GM19395 (cell line): ENCODE data around the gene GOSR2.
A peak's percentile ranks its signal among the peaks of the same experiment; 100 is the strongest.
"Not testable (repeated sequence)": the region's sequence is repeated elsewhere in the genome, so short reads cannot be mapped to it uniquely, and the experiment has no call there.

Experiments used
- ATAC-seq: cut with Tn5 transposase; IDR thresholded peaks from one replicate; pipeline ENCODE4 v1.9.1; 2021; ENCODE audit warnings: mild to moderate bottlenecking, moderate library complexity; ENCODE audit not compliant: unreplicated experiment

Gene GOSR2

DNA sequence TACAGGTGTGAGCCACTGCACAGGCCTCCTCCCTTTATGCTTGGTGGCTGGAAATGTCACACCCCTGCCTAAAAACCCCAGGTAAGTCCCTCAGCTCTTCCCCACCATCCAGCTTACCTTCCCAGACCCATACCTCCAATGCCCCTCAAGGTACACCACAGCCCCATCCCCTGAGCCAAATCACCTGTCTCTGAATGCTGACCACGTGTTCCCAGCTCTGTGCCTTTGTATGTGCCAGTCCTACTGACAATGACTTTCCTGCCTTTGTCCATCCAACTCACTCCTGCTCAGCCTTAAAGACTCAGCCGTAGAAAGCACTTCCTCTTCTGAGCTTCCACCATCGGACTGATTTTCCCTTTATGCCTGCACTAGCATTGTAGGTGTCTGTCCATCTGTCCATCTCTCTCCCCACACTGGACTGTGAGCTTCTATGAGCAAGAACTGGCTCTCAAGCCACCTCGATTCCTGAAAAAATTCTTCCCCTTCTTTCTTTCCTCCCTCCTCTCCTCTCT lies 30.7 kb upstream of the GOSR2 start:
- no peak for ATAC-seq

DNA sequence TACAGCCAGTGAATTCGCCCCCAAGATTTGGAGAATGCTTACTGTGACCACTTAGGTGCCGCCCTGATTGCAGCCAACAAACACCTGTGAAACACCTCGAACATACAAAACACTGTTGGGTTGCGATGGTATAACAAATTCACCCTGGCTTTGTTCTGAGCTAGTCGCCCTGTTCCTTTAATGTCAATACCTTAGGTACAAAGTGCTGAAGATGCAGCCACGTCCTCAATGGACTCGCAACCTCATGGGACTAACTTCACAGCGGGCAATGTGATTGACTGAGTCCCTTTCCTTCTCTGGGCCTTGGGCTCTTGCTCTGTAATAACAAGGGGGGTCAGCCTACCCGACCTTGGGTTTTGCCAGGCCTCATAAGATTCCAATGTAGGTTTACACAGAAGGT lies 28.9 kb upstream of the GOSR2 start:
- no peak for ATAC-seq

DNA sequence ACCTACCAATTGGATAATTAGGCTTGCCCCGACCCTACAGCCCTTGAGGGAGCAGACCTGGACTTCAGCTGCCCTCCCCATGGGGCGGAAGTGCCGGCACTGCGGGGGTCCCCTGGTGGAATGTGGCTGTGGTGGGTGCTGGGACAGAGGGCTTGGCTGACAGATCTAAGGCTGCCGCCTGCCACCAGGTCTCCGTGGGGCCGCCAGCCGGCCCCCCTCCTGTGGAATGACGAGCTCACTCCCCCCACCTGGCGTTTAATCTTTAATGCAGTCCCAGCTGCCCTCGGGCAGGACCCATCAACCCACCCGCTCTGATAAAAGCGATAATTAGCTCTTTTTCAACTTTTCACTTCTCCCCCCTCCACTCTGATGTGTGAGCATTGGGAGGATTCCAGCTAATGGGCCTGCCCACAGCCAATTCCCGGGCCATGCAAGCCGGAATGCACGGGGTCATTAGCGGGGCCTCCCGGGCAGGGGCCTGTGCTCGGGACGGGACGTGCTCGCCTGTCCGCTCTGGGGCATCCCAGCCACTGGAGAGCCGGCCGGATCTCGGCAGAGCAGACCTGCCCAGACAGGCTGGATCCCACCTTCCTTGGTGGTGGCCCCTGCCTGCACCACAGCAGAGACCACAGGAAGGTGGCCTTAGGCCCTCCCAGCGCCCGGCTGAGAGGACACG lies 28.3 kb upstream of the GOSR2 start:
- ATAC-seq, result no peak

DNA sequence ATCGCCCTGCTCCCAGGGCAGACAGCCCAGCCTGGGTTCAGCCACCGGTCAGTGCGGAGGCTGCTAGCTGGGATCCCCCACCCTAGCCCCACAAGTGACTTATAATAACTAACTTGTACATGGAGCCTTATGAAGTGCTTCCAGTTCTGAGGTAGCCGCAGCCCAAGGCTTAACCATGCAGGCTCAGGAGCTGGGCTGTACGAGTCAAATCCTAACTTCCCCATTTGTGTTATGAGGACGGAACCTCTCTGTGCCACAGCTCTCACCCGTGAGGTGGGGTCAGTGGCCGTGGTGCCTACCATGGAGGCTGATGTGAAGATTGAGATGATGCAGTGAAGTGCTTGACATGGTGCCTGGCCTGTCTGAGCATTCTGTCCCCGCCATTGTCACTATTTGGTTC lies 27.8 kb upstream of the GOSR2 start:
- ATAC-seq, result no peak

- no peak for ATAC-seq
Observed at GRCh38 chr17:46896991-46897390, 26.0 kb upstream of the GOSR2 start.

GRCh38 chr17:46898364-46898763 lies 24.6 kb upstream of the GOSR2 start:
- ATAC-seq, result no peak

- ATAC-seq, result no peak
Observed at GRCh38 chr17:46898860-46899259, 24.1 kb upstream of the GOSR2 start.

GRCh38 chr17:46901291-46901690 lies 21.7 kb upstream of the GOSR2 start:
- ATAC-seq, result no peak

DNA sequence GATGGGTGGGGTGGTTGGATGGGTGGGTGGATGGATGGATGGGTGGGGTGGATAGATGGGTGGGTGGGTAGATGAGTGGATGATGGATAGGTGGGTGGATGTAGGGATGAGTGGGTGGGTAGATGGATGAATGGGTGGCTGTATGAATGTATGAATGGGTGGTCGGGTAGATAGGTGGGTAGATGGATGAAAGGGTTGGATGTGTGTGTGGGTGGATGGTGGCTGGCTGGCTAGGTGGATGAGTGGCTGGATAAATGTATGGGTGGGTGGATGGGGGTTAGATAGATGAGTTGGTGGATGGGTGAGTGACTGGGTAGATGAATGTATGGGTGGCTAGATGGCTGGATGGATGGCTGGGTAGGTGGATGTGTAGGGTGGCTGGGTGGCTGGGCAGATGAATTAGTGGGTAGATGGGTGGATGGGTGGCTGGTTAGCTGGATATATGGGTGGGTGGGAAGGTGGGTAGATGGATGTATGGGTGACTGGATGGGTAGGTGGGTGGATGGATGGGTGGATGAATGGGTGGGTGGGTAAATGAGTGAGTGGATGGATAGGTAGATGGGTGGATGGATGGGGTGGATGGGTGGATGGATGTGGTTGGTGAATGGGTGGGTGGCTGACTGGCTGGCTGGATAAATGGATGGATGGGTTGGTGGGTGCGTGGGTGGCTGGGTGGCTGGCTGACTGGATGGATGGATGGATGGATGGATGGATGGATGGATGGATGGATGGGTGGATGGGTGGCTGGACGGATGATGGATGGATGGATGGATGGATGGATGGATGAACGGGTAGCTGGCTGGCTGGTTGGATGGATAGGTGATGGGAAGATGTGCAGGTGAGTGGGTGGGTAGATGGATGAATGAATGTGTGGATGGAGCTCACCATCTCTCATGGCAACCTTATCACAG lies 18.9 kb upstream of the GOSR2 start:
- ATAC-seq, result no peak

DNA sequence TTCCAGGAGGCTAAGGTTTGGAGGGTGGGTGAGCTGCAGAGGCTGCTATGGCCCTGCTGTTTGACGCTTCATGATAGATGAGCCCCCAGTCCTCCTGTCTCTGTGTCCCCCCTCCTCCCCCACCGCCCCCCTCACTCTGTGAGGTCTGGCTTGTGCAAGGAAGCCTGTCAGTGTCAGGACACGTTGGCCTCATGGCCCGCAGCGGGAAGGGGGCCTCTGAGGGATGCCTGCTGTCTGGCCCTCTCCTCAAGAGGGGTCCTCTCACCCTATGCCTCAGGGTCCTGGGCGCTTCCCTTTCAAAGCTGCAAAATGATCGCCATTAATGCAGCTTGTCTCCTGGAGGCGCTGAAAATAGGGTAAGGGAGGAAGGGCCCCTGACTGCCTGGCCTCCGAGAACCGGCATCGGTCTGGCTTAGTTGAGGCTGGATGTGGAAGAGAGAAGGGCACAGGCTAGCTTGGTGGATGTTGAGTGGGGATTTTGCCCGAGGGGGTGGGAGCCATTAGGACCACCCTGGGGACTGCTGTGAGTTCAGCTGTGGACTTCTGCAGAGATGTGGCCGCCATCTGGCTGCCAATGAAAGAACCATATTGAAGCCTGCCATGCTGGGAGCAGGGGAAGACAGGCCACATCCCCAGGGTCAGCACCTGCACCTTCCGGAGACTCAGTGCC lies 14.8 kb upstream of the GOSR2 start:
- no peak for ATAC-seq

DNA sequence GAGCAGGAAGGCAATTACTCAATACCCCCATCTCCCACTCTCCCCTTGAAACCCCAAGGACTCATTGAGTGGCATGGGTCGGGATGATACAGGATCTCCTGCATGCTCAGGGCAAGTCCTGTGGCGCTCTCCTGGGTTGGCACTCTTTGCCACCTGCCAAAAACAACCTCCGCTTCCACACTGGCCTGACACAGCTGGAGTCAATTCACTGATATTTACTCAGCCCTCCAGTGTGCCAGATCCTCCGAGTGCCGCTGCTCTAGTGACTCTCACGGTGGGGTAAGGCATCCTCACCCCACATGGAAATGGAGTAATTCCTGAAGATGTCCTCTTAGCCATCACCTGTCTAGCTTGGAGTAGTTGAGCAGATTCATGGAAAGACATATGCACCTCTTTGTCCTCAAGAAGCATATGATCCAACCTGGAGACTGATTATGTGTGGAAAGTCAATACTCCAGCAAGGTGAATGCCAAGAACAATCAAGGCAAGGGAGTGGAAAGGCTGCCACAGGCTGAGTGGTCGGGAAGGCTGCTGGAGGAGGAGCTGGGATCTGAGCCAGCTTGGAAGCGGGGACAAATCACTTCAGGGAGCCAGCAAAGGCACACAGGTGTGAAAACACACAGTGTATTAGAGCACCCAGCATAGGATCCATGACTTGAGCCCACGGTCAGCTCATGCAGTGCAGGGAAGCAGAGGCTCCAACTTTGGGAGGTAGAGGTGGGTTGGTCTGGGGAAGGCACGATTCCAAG lies 12.6 kb upstream of the GOSR2 start:
- ATAC-seq, result no peak

DNA sequence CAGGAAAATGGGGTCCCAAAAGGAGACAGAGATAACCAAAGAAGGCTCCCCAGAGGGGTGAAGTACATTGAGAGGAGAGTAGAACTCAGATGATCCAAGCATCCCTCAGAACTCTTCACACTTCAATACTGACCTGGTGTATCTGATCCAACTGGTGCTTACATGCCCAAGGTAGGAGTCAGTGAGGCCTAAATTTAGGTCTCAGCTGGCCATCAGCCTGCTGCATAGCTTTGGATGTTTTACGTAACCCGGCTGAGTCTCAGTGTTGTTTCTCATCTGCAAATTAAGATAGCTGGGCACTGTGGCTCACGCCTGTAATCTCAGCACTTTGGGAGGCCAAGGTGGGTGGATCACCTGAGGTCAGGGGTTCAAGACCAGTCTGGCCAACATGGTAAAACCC lies 11.6 kb upstream of the GOSR2 start:
- ATAC-seq, result no peak

GRCh38 chr17:46915596-46915995 lies 7.4 kb upstream of the GOSR2 start:
- no peak for ATAC-seq

GRCh38 chr17:46916211-46916610 lies 6.7 kb upstream of the GOSR2 start:
- no peak for ATAC-seq

DNA sequence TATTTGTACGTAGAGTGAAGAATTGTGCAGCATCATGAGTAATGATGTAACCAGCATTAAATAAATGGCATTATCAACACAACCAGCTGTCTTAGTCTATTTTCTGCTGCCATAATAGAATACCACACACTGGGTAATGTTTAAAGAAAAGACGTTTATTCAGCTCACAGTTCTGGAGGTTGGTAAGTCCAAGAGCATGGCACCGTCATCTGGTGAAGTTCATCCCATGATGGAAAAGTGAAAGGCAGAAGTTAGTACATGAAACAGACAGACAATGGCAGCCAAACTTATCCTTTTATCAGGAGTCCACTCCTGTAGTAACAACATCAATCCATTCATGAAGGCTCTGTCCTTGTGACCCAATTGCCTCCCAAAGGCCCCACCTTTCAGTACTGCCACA lies 6.3 kb upstream of the GOSR2 start:
- ATAC-seq, result no peak

DNA sequence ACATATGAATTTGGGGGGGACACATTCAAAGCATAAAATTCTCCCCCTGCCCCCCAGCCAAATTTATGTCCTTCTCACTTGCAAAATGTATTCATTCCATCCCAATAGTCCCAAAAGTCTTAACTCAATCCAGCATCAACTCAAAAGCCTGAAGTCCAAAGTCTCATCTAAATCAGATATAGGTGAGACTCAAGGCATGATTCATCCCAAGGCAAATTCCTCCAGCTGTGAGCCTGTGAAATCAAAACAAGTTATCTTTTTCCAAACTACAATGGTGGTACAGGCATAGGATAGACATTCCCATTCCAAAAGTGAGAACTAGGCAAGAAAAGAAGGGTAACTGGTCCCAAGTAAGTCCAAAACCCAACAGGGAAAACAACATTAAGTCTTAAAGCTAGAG lies 5.9 kb upstream of the GOSR2 start:
- no peak for ATAC-seq

DNA sequence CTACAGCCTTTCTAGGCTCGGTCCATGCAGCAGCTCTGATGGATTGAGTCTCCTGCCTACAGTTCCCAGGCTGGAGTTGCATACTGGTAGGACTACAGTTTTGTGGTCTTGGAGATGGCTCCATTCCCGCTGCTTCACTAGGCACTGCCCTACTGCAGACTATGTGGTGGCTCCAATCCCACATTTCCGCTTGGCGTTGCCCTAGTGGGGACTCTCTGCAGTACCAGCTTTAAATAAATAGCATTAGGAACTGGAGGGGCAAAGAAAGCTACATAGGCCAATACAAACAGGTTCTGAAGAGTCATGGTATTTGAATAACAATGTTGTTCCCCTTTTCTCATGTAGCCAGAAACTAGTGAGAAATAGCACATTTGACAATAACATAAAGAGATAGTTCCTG lies 5.4 kb upstream of the GOSR2 start:
- ATAC-seq, result no peak

DNA sequence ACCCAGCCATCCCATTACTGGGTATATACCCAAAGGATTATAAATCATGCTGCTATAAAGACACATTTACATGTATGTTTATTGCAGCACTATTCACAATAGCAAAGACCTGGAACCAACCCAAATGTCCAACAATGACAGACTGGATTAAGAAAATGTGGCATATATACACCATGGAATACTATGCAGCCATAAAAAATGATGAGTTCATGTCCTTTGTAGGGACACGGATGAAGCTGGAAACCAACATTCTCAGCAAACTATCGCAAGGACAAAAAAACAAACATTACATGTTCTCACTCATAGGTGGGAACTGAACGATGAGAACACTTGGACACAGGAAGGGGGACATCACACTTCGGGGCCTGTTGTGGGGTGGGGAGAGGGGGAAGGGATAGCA lies 998 bp upstream of the GOSR2 start:
- ATAC-seq, result not testable (repeated sequence)

GRCh38 chr17:46922487-46922803 lies 515 bp upstream of the GOSR2 start:
- peak; percentile 15 for ATAC-seq

DNA sequence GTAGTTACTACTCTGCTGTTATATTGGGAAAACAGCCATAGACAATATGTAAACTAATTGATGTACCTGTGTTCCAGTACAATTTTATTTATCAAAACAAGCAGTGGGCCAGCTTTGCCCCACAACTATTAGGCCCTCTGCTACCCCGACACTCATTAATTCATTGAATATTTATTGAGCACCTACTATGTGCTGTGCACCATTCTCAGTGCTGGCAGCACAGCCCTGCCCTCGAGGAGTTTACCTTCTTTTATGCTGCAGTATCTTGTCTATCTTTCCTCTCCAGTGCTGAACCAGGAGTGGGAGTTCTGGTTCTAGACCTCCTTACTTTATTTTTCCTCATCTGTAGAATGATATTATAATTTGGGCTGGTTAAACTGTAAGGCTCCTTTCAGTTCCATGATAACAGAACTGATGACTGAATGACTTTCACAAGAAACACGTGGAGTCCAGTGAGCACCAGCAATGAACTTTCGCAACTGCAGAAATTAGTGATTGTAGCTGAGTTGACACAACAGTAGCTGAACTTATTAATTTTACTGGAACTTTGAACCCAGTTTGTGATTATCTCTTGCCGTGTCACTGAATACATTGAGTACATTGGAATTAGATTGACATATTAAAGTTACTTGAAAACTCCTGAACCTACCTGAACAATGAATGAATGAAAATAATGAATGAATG lies 2.4 kb downstream of the GOSR2 start:
- no peak for ATAC-seq
